A673 (cell line): ENCODE measurements around the gene ELANE.

Source experiments
- CTCF ChIP-seq: fragments of 300-800, 200-600 bp; sonication (generic); conservative IDR thresholded peaks from 2 replicates; pipeline ENCODE4 v1.5.1; 2017; ENCODE audit warnings: low read depth, mild to moderate bottlenecking, antibody characterized with exemption, low read length, moderate library complexity, mixed read lengths
- EZH2 ChIP-seq: fragments of 200-600 bp; sonication (generic); IDR thresholded peaks from 2 replicates; pipeline ENCODE4 v1.6.1; 2017; ENCODE audit warnings: borderline replicate concordance, low read depth, mild to moderate bottlenecking, mixed read lengths, antibody characterized with exemption, low read length; ENCODE audit not compliant: poor library complexity, severe bottlenecking

GRCh38 chr19:813219-814151, 38.6 kb upstream of the ELANE start:
- TF ChIP-seq EZH2 (no peak), CTCF (no peak)
